ENCODE data around the gene SNRPB. TPM values are rescaled to one million over a fixed set of nuclear protein-coding genes. Genes with fewer than 3 reads are reported as not detected.

The SNRPB gene
- total RNA-seq = 647 and 670 TPM in 2 replicates

DNA sequence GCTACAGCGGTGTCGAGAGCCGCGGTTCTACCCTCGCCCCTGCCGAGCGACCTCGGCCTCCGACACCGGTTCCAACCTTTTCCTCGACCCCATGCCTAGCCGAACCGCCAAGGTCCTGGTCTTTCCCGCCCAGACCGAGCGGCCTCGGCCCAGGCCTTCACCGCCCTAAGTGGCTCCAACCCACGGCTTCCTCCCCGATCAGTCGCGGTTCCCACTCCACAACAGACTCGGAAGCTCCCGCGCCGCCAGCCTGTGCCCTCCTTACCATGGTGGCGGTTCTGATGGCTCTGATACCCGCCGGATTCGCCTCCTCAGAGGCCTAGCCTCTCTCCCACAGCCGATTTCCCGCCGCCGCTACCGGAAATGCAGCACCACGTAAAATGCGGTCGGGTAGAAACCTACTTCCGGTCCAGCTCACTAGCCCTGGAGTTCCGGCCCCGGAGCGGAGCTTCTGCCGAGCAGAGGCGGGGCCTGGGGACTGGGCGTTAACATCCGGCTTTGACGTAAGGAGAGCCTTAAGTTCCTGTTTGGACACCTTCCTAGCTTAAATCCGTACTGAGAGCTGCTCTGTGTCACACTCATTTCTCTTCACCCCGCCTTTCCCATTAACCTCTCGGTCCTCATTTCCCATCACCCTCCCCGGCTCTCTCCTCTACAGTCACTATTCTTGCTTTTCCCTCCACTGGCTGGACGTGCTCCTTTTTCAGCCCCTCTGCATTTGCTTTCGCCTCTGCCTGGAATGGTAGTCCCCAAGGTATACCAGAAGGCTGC is at the start of gene SNRPB:
Gene SNRPB, minus strand, starts transcription at position 367 of the 771 bp plus-strand sequence. Its CDS starts 99 bp downstream, at position 268.

DNA sequence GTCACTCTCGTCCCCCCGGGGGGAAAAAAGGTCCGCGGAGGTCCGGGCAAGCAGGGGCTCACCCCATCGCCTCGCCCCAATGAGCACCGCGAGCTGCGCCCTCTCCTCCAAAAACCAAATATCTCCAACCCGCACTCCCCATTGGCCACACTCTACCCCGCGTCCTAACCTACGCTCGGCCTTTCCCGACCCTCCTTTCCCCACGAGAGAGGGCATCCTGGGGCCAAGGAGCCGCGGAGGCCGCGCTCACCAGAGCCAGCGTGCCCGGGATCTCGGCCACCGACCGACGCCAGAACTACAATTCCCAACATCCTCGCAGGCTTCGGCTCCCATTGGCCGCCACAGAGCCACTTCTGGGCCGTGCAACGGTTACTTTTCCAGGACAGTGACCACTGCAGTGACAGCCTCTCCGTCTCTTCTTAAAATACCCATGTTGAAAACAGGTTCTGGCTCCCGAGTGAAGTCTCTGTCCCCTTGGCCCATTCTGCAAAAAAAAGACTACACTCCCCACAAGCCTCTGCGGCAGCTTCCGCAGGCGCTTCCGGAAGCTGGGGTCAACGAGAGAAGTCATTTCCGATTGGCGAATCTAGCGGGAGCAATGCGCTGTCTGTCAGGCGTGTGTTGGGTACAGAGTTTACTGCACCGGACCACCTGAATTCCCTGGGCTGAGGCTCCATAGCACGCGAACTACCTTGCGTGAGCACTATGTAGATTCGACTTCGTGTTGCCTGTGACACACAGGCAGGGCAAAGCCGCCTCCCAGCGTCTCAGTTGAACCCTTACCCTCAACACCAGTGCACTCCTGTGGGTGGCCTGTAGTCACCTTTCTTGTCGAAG is 38.3 kb upstream of the SNRPB start, which contains the start of gene ZNF343:
Gene ZNF343, minus strand, starts transcription at position 285 of the 837 bp plus-strand sequence. CDS start 15,020 bp downstream, outside the sequence.

Other genes starting within 250 kb of the SNRPB start
- not detected in 2 replicates for gene TGM3, start 174.8 kb downstream of the SNRPB start, total RNA-seq
- not detected in 2 replicates for gene TGM6, start 89.9 kb downstream of the SNRPB start, total RNA-seq
- gene ZNF343, start 38.1 kb upstream of the SNRPB start, total RNA-seq = 5.0 and 5.2 TPM in 2 replicates
- gene TMC2, start 65.8 kb upstream of the SNRPB start, total RNA-seq = not detected in 2 replicates
- gene NOP56, start 181.8 kb upstream of the SNRPB start, total RNA-seq = 145 TPM in 2 replicates
- 102 and 126 TPM in 2 replicates for gene IDH3B, start 193.4 kb upstream of the SNRPB start, total RNA-seq
- 0.34 and 0.45 TPM in 2 replicates for gene EBF4, start 222.0 kb upstream of the SNRPB start, total RNA-seq

Data from bronchus fibroblast of lung (primary cell).